NT2/D1 (cell line): ENCODE results near the gene CADPS2.

Experiments
- DNase-seq: peaks from one replicate; pipeline ENCODE4 v3.0.0-alpha.2; 2011; ENCODE audit warnings: low read depth, low spot score
- H3K27me3 ChIP-seq: 2 replicates; pipeline ENCODE4 v1.6.0; 2011; ENCODE audit warnings: mild to moderate bottlenecking; ENCODE audit not compliant: insufficient read length, insufficient read depth
- H3K36me3 ChIP-seq: 2 replicates; pipeline ENCODE4 v1.6.1; 2011; ENCODE audit warnings: mild to moderate bottlenecking, low read length, mixed read lengths; ENCODE audit not compliant: insufficient read depth, insufficient read length
- H3K4me1 ChIP-seq: 2 replicates; pipeline ENCODE4 v1.5.1; 2011; ENCODE audit not compliant: insufficient read depth, insufficient read length
- H3K4me3 ChIP-seq: 2 replicates; pipeline ENCODE4 v1.5.1; 2011; ENCODE audit warnings: low read depth; ENCODE audit not compliant: insufficient read length
- H3K9ac ChIP-seq: 2 replicates; pipeline ENCODE4 v1.6.0; 2011; ENCODE audit warnings: low read depth; ENCODE audit not compliant: insufficient read length
- H3K9me3 ChIP-seq: 2 replicates; pipeline ENCODE4 v1.5.1; 2011; ENCODE audit warnings: mild to moderate bottlenecking, low read length; ENCODE audit not compliant: insufficient read depth
- SUZ12 ChIP-seq: IDR thresholded peaks from 2 replicates; pipeline ENCODE4 v1.6.1; 2011; ENCODE audit not compliant: insufficient read length, insufficient read depth; ENCODE audit errors: extremely low read depth
- YY1 ChIP-seq: IDR thresholded peaks from 2 replicates; pipeline ENCODE4 v1.6.1; 2011; ENCODE audit not compliant: insufficient read length, insufficient read depth
- ZNF274 ChIP-seq: IDR thresholded peaks from 2 replicates; pipeline ENCODE4 v1.6.1; 2011; ENCODE audit warnings: mild to moderate bottlenecking, low read depth, low read length

The CADPS2 gene

GRCh38 chr7:122600042-122600441 lies 286.2 kb downstream of the CADPS2 start:
- no peak overlapping the region for H3K9ac ChIP-seq
- H3K27me3 ChIP-seq = no peaks in the 10 kb centered on the region
- H3K9me3 ChIP-seq = peaks cover 9% of the 10 kb centered on the region; the same call in 1 of the 2 replicates
- H3K36me3 ChIP-seq = no peaks in the 10 kb centered on the region
- TF ChIP-seq YY1 (no peak), ZNF274 (no peak), SUZ12 (no peak)
- H3K4me3 ChIP-seq = no peak overlapping the region
- DNase-seq = no peak
- H3K4me1 ChIP-seq = no peaks in the 10 kb centered on the region

- Histone ChIP-seq H3K9ac (no peak overlapping the region), H3K4me1 (no peaks in the 10 kb centered on the region), H3K27me3 (no peaks in the 10 kb centered on the region), H3K36me3 (no peaks in the 10 kb centered on the region), H3K4me3 (no peak overlapping the region), H3K9me3 (peaks cover 9% of the 10 kb centered on the region; the same call in 1 of the 2 replicates)
- no peak for DNase-seq
- TF ChIP-seq SUZ12 = no peak
- TF ChIP-seq ZNF274 = no peak
- no peak for TF ChIP-seq YY1
Measured at GRCh38 chr7:122597277-122597676, 289.0 kb downstream of the CADPS2 start.

- Histone ChIP-seq H3K27me3 (no peaks in the 10 kb centered on the region), H3K9ac (no peak overlapping the region), H3K36me3 (no peaks in the 10 kb centered on the region), H3K4me1 (no peaks in the 10 kb centered on the region), H3K9me3 (peaks cover 9% of the 10 kb centered on the region; the same call in 1 of the 2 replicates), H3K4me3 (no peak overlapping the region)
- no peak for TF ChIP-seq YY1
- no peak for TF ChIP-seq SUZ12
- TF ChIP-seq ZNF274 = no peak
- DNase-seq = no peak
Measured at GRCh38 chr7:122595885-122596284, 290.4 kb downstream of the CADPS2 start.

- Histone ChIP-seq H3K27me3 (no peaks in the 10 kb centered on the region), H3K4me3 (no peak overlapping the region), H3K9ac (no peak overlapping the region), H3K4me1 (no peaks in the 10 kb centered on the region), H3K9me3 (no peaks in the 10 kb centered on the region), H3K36me3 (no peaks in the 10 kb centered on the region)
- no peak for TF ChIP-seq ZNF274
- no peak for TF ChIP-seq SUZ12
- TF ChIP-seq YY1 = no peak
- no peak for DNase-seq
Measured at GRCh38 chr7:122588621-122589020, 297.6 kb downstream of the CADPS2 start.

GRCh38 chr7:122584676-122585251 lies 301.5 kb downstream of the CADPS2 start:
- Histone ChIP-seq H3K27me3 (no peaks in the 10 kb centered on the region), H3K9me3 (no peaks in the 10 kb centered on the region), H3K4me1 (no peaks in the 10 kb centered on the region), H3K9ac (no peak overlapping the region), H3K4me3 (no peak overlapping the region), H3K36me3 (no peaks in the 10 kb centered on the region)
- TF ChIP-seq YY1 (no peak), SUZ12 (no peak), ZNF274 (no peak)
- DNase-seq = no peak

- Histone ChIP-seq H3K27me3 (no peaks in the 10 kb centered on the region), H3K9ac (no peak overlapping the region), H3K9me3 (no peaks in the 10 kb centered on the region), H3K4me3 (no peak overlapping the region), H3K36me3 (no peaks in the 10 kb centered on the region), H3K4me1 (no peaks in the 10 kb centered on the region)
- no peak for DNase-seq
- no peak for TF ChIP-seq SUZ12
- no peak for TF ChIP-seq ZNF274
- no peak for TF ChIP-seq YY1
Measured at GRCh38 chr7:122578350-122578749, 307.9 kb downstream of the CADPS2 start.

GRCh38 chr7:122577449-122578003 lies 308.7 kb downstream of the CADPS2 start:
- Histone ChIP-seq H3K9me3 (no peaks in the 10 kb centered on the region), H3K4me3 (no peak overlapping the region), H3K4me1 (no peaks in the 10 kb centered on the region), H3K36me3 (no peaks in the 10 kb centered on the region), H3K27me3 (no peaks in the 10 kb centered on the region), H3K9ac (no peak overlapping the region)
- DNase-seq = no peak
- TF ChIP-seq ZNF274 (no peak), SUZ12 (no peak), YY1 (no peak)
